Ramos (cell line): ENCODE data around the gene PDIA4.

Experiments
- in situ Hi-C: fragments of 300-500 bp; cut with MboI; formaldehyde crosslinking; loops from one replicate; pipeline ENCODE4 v1.14.3; 2022; ENCODE audit warnings: low sequenced_read_pairs; ENCODE audit not compliant: unreplicated experiment

Gene PDIA4

DNA sequence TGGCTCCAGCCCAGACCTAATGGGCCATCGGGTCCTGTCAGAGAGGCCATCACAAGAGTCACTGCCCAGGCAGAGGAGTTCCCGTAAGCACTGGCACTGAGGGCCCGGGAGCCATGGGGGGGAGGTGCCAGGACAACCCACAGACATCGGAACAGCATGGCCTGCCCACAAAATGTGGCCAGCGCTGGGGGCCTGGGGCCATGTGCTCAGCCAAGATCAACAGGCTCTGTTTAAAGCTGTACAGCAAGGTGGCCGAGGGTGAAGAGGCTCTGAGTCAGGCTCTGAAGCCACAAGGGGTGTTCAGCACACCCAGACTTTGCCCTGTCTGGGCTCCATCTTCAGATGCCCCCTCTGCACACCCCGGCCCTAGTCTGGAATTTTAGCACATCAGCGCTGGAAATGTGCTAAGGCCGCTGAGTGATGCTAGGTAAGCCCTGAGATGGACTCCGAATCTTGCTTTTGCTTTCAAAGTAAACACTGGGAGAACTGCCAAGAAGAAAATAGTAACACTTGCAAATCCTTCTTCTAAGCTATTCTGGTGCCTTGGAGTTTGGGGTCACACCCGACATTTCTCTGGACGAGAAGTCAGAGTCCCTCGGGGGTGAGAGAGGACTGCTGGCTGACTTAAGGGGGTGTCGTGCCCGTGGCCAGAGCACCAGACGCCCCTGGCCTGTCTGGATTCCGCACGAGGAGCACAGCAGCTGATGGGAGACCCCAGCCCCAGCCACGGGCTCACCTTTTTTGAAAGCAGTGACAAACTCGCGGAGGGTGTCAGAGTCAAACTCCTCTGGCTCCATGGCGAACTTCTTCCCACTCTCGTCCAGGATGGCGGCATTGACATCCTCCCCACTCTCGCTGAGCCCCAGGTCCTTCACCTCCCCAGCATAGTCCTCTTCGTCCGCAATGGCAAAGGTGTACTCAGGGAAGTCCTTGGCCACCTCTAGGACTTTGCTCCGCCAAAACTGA, 23.6 kb downstream of the PDIA4 start:
- in situ Hi-C loops = no loop called here

GRCh38 chr7:149003560-149004305, 24.6 kb downstream of the PDIA4 start:
- in situ Hi-C loops = no loop called here

GRCh38 chr7:149003018-149003417, 25.3 kb downstream of the PDIA4 start:
- in situ Hi-C loops = no loop called here

- in situ Hi-C loops = no loop called here
Observed at GRCh38 chr7:149002604-149003003, 25.7 kb downstream of the PDIA4 start.

DNA sequence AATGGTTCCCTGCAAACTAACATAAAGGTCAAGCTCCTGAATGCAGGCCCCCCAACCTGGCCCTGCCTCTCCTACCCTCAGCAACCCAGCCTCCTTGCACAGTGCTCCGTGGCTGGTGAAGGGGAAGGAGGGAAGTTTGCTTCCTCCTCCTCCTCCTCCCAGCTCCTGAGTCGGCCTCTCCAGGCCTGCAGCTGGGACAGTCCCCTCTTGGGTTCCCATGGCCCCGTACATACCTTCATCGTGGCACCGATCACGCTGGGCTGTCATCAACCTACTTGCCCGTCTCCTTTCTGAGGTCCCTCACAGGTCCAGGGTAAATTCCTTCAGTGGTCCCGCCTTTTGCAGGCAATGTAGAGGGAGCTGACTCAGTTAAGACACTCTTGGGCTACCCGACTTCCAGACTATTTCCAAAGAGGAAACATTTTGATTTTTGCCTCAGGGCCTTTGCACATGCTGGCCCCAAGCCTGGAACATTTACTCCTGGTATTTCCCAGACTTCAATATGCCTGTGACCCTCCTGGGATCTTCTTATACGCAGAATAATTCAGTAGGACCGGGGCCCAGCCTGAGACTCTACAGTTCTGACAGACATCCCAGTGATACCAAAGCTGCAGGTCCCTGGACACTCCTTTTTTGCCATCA, 26.8 kb downstream of the PDIA4 start:
- in situ Hi-C loops = no loop called here

GRCh38 chr7:149000961-149001360, 27.3 kb downstream of the PDIA4 start:
- in situ Hi-C loops = no loop called here

- in situ Hi-C loops = no loop called here
Observed at GRCh38 chr7:148999192-148999591, 29.1 kb downstream of the PDIA4 start.

GRCh38 chr7:148997497-148997896, 30.8 kb downstream of the PDIA4 start:
- in situ Hi-C loops = no loop called here

- in situ Hi-C loops = no loop called here
Observed at GRCh38 chr7:148994576-148994975, 33.7 kb downstream of the PDIA4 start.

- in situ Hi-C loops = no loop called here
Observed at GRCh38 chr7:148993193-148993592, 35.1 kb downstream of the PDIA4 start.

DNA sequence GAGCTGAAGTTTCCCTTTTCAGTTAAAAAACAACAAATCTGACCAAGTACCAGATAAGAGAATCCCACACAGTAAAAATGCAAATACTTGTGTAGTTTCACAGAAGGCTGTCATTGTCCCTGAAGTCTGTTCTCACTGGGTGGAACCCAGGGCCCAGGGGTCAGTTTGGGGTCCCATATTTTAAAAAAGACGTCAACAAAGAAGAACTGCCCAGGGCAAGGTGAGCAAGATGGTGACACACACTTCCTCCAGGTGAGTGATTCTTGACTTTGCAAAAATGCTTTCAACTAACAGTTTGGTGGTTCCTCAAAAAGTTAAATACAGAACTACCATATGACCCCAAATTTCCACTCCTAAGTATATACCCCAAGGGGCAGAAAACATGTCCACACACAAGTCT, 36.8 kb downstream of the PDIA4 start:
- in situ Hi-C loops = no loop called here

GRCh38 chr7:148987751-148988512, 40.4 kb downstream of the PDIA4 start:
- in situ Hi-C loops = no loop called here

DNA sequence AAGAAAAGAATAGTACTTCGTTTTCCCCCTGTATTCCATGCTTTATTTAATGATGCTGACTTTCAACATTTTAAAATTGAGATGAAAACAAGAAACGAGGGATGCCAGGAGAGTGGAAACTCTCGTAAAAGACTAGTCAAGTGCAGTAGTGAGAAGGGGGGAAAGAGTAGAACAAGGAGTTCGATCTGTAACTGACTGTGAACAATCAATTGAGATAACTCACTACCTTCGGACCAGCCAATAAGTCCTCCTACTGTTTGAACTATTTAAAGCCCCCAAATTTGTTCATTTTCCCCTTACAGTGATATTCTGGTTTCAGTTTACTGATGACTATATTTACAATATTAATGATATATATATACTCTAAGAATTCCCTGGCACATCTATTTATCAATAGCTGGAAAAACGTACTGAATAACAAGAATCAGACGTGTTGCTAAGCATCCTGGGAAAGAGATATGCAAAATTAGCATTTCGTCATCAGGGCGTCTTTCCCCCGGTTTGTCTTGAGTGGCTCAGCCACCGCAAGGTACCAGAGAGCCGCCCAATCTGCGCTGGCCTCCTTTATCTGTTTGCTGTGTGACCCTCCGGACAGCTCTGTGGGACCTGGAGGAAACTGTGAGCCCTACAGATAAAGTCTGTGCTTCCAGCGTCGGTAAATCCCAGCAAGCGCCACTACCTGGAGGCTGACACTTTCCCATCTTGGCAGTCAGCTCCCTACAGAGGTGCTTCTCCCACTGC, 41.1 kb downstream of the PDIA4 start:
- in situ Hi-C loops = no loop called here

DNA sequence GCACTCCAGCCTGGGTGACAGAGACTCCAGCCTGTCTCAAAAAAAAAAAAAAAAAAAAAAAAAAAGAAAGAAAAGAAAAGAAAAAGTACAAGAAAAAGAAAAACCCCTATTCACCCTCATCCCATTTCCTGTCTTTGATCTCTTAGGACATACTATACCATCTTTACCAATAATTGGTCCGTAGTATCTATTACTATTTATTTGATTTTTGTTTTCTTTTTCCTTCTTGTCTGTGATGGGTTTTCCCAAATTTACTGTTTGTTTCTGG, 41.6 kb downstream of the PDIA4 start:
- in situ Hi-C loops = no loop called here

DNA sequence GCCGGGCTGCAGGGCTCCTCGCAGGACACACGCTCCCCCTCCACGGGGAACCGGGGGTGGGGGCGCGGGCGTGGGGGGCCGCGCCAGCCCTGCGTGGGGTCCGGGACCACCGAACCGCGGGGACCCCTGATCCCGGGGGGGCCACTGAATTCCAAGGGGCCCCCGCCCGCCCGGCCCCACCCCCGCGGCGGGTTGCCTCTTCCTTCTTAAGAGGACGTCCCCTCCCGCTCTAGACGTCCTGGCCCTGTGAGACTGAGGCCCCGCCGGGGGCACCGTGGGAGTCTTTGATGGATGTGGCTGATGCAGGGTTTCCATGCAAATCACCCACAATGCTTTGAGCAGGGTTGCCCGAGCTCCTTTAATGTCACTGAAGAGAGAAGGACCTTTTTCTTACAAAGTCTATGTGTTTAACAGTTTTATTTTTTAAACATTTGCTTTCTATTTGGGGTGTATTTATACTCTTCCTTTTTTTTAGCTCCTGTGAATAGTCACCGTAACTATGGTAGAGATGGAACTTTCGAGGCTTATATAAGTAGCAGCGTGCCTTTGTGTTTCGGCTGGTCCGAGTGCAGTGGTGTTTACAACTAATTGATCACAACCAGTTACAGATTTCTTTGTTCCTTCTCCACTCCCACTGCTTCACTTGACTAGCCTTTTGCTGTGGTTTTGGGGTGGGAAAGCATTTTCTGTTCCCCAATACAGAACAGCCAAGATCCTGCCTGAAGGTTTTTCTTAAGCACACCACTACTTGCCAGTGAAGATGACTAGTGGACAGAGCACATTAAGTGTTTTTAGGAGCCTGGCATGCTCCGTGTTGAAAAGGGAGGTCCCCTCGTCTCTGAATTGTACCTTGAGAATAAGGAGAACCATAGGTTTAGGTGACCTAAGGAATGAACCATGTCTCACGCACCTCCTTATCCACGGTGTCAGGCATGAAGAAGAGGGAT, 44.8 kb downstream of the PDIA4 start:
- in situ Hi-C loops = no loop called here

DNA sequence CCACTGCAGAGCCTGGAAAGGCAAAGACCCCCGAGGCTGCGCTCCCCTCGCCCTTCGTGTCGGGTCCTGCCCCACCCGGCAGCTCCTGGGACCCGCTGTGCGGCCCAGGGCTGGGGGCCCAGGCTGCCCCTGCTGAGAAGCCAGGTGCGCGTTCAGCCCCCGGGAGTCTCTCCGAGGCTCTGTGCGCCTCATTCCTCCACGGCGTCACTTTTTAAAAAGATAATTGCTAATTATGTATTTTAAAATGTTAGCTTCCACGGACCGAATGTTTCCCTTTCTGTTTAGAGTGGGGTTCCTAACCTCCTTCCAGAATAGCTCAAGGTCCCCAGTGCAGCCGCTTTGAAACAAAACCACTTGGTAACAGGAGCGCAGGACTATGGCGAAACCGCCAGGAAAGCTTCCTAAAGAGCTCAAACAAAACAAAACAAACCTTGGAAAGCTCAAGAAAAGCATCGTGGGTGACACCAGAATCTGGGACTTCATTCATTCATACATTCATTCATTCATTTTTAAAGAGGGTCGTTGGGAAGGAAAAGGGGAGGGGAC, 45.6 kb downstream of the PDIA4 start:
- in situ Hi-C loops = no loop called here

- in situ Hi-C loops = loop anchor here (5.0 kb wide), 1 partner anchor 403 kb away; no protein-coding TSS in a partner anchor
Observed at GRCh38 chr7:148979827-148980226, 48.5 kb downstream of the PDIA4 start.

- in situ Hi-C loops = loop anchor here (5.0 kb wide), 1 partner anchor 402 kb away; no protein-coding TSS in a partner anchor
Observed at GRCh38 chr7:148979072-148979471, 49.2 kb downstream of the PDIA4 start.
